ENCODE data around the gene GBE1.
A peak's percentile ranks its signal among the peaks of the same experiment; 100 is the strongest.

Gene GBE1

GRCh38 chr3:81620849-81621248 is 140.6 kb downstream of the GBE1 start:
- Histone ChIP-seq H3K27me3 (replicated peaks) (no peaks in the 10 kb centered on the region), H3K36me3 (replicated peaks) (no peaks in the 10 kb centered on the region), H3K27ac (no peak overlapping the region), H3K4me3 (ENCODE audit: low read depth, low read length) (no peak overlapping the region)
- no peak for TF ChIP-seq CTCF (IDR thresholded peaks at IDR 0.05; ENCODE audit: low read depth, low read length, missing control alignments)
- DNase-seq = no peak
- in situ Hi-C loops (cut with HindIII; ENCODE audit: low pct_ligation_motif_present, low sequenced_read_pairs) = no loop called here

GRCh38 chr3:81612768-81613167 is 148.7 kb downstream of the GBE1 start:
- Histone ChIP-seq H3K27ac (no peak overlapping the region), H3K4me3 (ENCODE audit: low read depth, low read length) (no peak overlapping the region), H3K27me3 (replicated peaks) (no peaks in the 10 kb centered on the region), H3K36me3 (replicated peaks) (no peaks in the 10 kb centered on the region)
- in situ Hi-C loops (cut with HindIII; ENCODE audit: low pct_ligation_motif_present, low sequenced_read_pairs) = no loop called here
- no peak for TF ChIP-seq CTCF (IDR thresholded peaks at IDR 0.05; ENCODE audit: low read depth, low read length, missing control alignments)
- DNase-seq = no peak

GRCh38 chr3:81602781-81603180 is 158.7 kb downstream of the GBE1 start:
- in situ Hi-C loops (cut with HindIII; ENCODE audit: low pct_ligation_motif_present, low sequenced_read_pairs) = no loop called here
- no peaks in the 10 kb centered on the region for H3K36me3 ChIP-seq (replicated peaks)
- no peaks in the 10 kb centered on the region for H3K27me3 ChIP-seq (replicated peaks)
- no peak overlapping the region for H3K27ac ChIP-seq
- DNase-seq = peak; percentile 32
- H3K4me3 ChIP-seq (ENCODE audit: low read depth, low read length) = no peak overlapping the region
- no peak for TF ChIP-seq CTCF (IDR thresholded peaks at IDR 0.05; ENCODE audit: low read depth, low read length, missing control alignments)

- in situ Hi-C loops (cut with HindIII; ENCODE audit: low pct_ligation_motif_present, low sequenced_read_pairs) = no loop called here
- Histone ChIP-seq H3K27me3 (replicated peaks) (no peaks in the 10 kb centered on the region), H3K36me3 (replicated peaks) (no peaks in the 10 kb centered on the region), H3K4me3 (ENCODE audit: low read depth, low read length) (no peak overlapping the region), H3K27ac (no peak overlapping the region)
- no peak for TF ChIP-seq CTCF (IDR thresholded peaks at IDR 0.05; ENCODE audit: low read depth, low read length, missing control alignments)
- no peak for DNase-seq
Observed at GRCh38 chr3:81601707-81602305, 159.6 kb downstream of the GBE1 start.

- no peaks in the 10 kb centered on the region for H3K27me3 ChIP-seq (replicated peaks)
- no peak overlapping the region for H3K27ac ChIP-seq
- in situ Hi-C loops (cut with HindIII; ENCODE audit: low pct_ligation_motif_present, low sequenced_read_pairs) = no loop called here
- no peak overlapping the region for H3K4me3 ChIP-seq (ENCODE audit: low read depth, low read length)
- no peak for TF ChIP-seq CTCF (IDR thresholded peaks at IDR 0.05; ENCODE audit: low read depth, low read length, missing control alignments)
- no peak for DNase-seq
- H3K36me3 ChIP-seq (replicated peaks) = no peaks in the 10 kb centered on the region
Observed at GRCh38 chr3:81592101-81592500, 169.3 kb downstream of the GBE1 start.

- no peaks in the 10 kb centered on the region for H3K36me3 ChIP-seq (replicated peaks)
- H3K4me3 ChIP-seq (ENCODE audit: low read depth, low read length) = no peak overlapping the region
- no peak for TF ChIP-seq CTCF (IDR thresholded peaks at IDR 0.05; ENCODE audit: low read depth, low read length, missing control alignments)
- no peak overlapping the region for H3K27ac ChIP-seq
- no peak for DNase-seq
- H3K27me3 ChIP-seq (replicated peaks) = no peaks in the 10 kb centered on the region
- in situ Hi-C loops (cut with HindIII; ENCODE audit: low pct_ligation_motif_present, low sequenced_read_pairs) = no loop called here
Observed at GRCh38 chr3:81585937-81586336, 175.5 kb downstream of the GBE1 start.
